Kidney (tissue), 14 donors: Measurements from ENCODE around the gene LRRC8C. TPM values are rescaled to one million over a fixed set of nuclear protein-coding genes. Genes with fewer than 3 reads are reported as not detected.

ENCODE experiments used
- DNase-seq, 5 donors: peaks; one replicate each; pipeline ENCODE4 v3.0.0-alpha.2; 2013 to 2020
- FAIRE-seq: peaks from 2 replicates; lab custom pipeline; 2012; peaks lifted over from hg19 to GRCh38; lab: Jason Lieb, UNC
- H3K27ac ChIP-seq, 2 donors: one replicate each; pipeline ENCODE4 v1.7.0; 2013; ENCODE audit warnings: low read depth in 2 of 2, low read length in 2 of 2, inconsistent platforms in 1 of 2
- H3K27me3 ChIP-seq: one replicate; pipeline ENCODE4 v1.7.1; 2013; ENCODE audit warnings: low read length, inconsistent platforms; ENCODE audit not compliant: control insufficient read depth, insufficient read depth
- H3K36me3 ChIP-seq, 3 donors: one replicate each; pipeline versions ENCODE4 v1.7.0 to v1.7.1; 2013; ENCODE audit warnings: low read length in 3 of 3, control low read depth in 1 of 3, inconsistent platforms in 1 of 3; ENCODE audit not compliant: insufficient read depth in 3 of 3, control insufficient read depth in 2 of 3
- H3K4me1 ChIP-seq, 3 donors: one replicate each; pipeline versions ENCODE4 v1.7.0 to v1.7.1; 2013; ENCODE audit warnings: low read length in 3 of 3, inconsistent platforms in 1 of 3, low read depth in 1 of 3; ENCODE audit not compliant: control insufficient read depth in 2 of 3, insufficient read depth in 2 of 3
- H3K4me3 ChIP-seq, 3 donors: one replicate each; pipeline versions ENCODE4 v1.7.0 to v1.8.1; 2013; ENCODE audit warnings: low read length in 3 of 3, control low read depth in 1 of 3, inconsistent platforms in 1 of 3
- H3K9ac ChIP-seq, 3 donors: one replicate each; pipeline versions ENCODE4 v1.7.0 to v1.7.1; 2013; ENCODE audit warnings: low read length in 3 of 3, control low read depth in 1 of 3, inconsistent platforms in 1 of 3
- H3K9me3 ChIP-seq, 3 donors: one replicate each; pipeline versions ENCODE4 v1.7.0 to v1.7.1; 2013; ENCODE audit warnings: low read length in 3 of 3, control low read depth in 1 of 3, inconsistent platforms in 1 of 3; ENCODE audit not compliant: control insufficient read depth in 2 of 3, insufficient read depth in 1 of 3
- intact Hi-C: fragments of 100-400 bp; cut with DNase I; formaldehyde crosslinking; loops from one replicate; pipeline ENCODE4 v1.11.1; 2022
- polyA plus RNA-seq: library from polyadenylated mRNA; stranded (reverse); fragments of 350-450 nt; fragmentation: Illumina TruSeq; extraction: RNeasy Lipid Tissue Mini Kit (QIAGEN cat#74804); gene quantifications from one replicate; pipeline ENCODE4 v1.2.3, GENCODE V29; 2014; ENCODE audit warnings: low read depth, low replicate concordance; ENCODE audit not compliant: insufficient read depth
- total RNA-seq: library from RNA; stranded (reverse); fragmentation: NEBNext Ultra II Directional; extraction: Animal tissue kit (Norgen Biotek cat#: 25700); gene quantifications from one replicate; pipeline ENCODE4 v1.2.1, GENCODE V29; 2021
- TF ChIP-seq, protein P1 (sequence below): IDR thresholded peaks from 3 replicates; pipeline ENCODE4 v1.5.1; 2012; ENCODE audit warnings: mild to moderate bottlenecking, moderate library complexity, borderline replicate concordance; ENCODE audit not compliant: insufficient read depth; ENCODE audit errors: extremely low read depth
- donor health status: control.
- donor health status: control.
- donor health status: control.
- donor health status: control.
- donor health status: control.
- donor health status: DM: yes; HTN: yes; CAD: no.
- donor health status: Normal renal cell carcinoma (clear cell type).

LRRC8C gene
- total and polyA plus RNA-seq, 2 donors from 2014 or later: 2.6 to 12.7 TPM

DNA sequence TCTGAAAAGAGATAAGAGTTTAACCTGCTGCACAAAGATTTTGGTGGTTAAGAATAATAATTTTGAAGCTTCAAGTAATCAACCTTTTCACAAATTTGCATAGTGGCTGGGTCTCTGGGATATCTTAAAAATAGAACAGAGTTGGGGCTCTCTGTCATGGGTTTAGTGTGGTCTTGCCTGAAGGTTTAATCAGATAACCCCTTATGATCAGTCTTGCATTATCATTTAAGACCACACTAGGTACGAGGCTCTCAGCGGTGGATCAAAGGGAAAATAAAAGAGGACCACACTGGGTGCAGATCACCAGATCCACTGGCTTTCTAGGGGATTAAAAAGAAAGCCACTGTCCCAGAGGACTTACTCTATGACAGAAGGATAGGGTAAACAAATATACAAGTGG lies 19.5 kb downstream of the LRRC8C start:
- no peaks in the 10 kb centered on the region for H3K9me3 ChIP-seq
- H3K27ac ChIP-seq: no peak overlapping the region
- H3K4me3 ChIP-seq: no peak overlapping the region
- TF ChIP-seq, protein P1, sequence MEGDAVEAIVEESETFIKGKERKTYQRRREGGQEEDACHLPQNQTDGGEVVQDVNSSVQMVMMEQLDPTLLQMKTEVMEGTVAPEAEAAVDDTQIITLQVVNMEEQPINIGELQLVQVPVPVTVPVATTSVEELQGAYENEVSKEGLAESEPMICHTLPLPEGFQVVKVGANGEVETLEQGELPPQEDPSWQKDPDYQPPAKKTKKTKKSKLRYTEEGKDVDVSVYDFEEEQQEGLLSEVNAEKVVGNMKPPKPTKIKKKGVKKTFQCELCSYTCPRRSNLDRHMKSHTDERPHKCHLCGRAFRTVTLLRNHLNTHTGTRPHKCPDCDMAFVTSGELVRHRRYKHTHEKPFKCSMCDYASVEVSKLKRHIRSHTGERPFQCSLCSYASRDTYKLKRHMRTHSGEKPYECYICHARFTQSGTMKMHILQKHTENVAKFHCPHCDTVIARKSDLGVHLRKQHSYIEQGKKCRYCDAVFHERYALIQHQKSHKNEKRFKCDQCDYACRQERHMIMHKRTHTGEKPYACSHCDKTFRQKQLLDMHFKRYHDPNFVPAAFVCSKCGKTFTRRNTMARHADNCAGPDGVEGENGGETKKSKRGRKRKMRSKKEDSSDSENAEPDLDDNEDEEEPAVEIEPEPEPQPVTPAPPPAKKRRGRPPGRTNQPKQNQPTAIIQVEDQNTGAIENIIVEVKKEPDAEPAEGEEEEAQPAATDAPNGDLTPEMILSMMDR: no peak
- no peaks in the 10 kb centered on the region for H3K36me3 ChIP-seq
- H3K9ac ChIP-seq: no peak overlapping the region
- H3K27me3 ChIP-seq: no peaks in the 10 kb centered on the region
- no peaks in the 10 kb centered on the region for H3K4me1 ChIP-seq
- DNase-seq (no peak), FAIRE-seq (no peak)
- intact Hi-C loops: no loop called here

DNA sequence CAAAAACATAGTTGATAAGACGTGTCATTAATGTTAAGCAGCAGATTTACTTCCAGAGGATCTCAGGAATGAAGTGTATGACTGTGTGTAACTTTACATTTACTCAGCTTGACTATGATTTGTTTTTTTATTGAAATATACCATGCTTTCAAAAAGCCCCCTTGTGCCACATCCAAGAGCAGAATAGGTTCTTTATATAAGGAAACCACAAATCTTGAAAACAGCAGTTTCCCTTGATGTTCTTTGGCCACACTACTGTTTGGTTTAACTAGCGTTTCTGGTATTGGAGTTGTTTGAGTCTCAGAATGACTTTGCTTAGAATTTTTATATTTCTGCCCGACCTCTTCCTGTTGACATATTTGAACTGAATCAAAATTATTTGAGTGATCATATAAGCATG lies 25.0 kb downstream of the LRRC8C start:
- H3K36me3 ChIP-seq: no peaks in the 10 kb centered on the region
- no peaks in the 10 kb centered on the region for H3K4me1 ChIP-seq
- intact Hi-C loops: no loop called here
- DNase-seq (no peak), FAIRE-seq (no peak)
- no peak overlapping the region for H3K4me3 ChIP-seq
- no peak overlapping the region for H3K27ac ChIP-seq
- TF ChIP-seq, protein P1: no peak
- no peaks in the 10 kb centered on the region for H3K27me3 ChIP-seq
- no peaks in the 10 kb centered on the region for H3K9me3 ChIP-seq
- no peak overlapping the region for H3K9ac ChIP-seq

DNA sequence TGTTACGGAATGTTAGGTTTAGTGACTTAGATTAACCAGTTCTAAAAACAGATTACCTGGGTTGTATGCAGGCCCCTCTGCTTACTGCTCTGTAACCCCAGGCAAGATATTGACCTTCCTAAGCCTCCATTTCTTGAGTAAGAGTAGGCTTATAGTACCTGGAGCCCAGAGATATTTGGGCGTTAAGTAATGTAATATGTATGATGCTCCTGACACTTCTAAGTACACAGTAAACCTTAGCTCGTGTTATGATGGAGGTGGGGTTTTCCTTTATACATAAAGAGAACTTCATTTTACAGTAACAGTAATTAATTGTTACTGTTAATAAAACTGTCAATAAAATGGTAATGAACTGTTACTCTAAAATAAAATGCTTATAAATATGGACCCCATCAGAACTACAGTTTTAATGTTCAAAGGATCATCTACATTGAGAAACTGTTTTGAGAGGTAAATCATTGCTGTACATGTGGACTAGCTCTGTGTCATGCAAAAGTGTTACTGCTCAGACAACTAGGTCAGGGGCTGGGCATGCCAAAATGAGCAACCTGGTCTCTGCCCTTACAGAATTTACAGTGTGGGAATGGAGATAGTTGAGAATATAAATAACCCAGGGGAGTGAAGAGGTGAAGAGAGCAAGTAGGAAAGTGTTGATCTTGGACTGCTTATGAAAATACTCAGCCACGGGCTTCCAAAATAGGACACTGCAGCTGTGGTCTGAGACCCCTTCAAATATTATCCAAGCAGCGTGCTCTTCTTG lies 26.6 kb downstream of the LRRC8C start:
- DNase-seq: peak in 2 of 5 donors; percentile 21 to 42
- H3K36me3 ChIP-seq: no peaks in the 10 kb centered on the region
- intact Hi-C loops: no loop called here
- H3K4me1 ChIP-seq: no peaks in the 10 kb centered on the region
- FAIRE-seq: no peak
- H3K4me3 ChIP-seq: no peak overlapping the region
- no peak overlapping the region for H3K9ac ChIP-seq
- no peaks in the 10 kb centered on the region for H3K27me3 ChIP-seq
- no peaks in the 10 kb centered on the region for H3K9me3 ChIP-seq
- TF ChIP-seq, protein P1: no peak
- H3K27ac ChIP-seq: no peak overlapping the region
